ENCODE data around the gene ACTR2. TPM values are rescaled to one million over a fixed set of nuclear protein-coding genes. Genes with fewer than 3 reads are reported as not detected.

Gene ACTR2
- total and polyA plus RNA-seq, 2 of the 13 experiments (the other 11 are each of a cell fraction or from before 2014, with no cell fraction given), result 51.2 to 100 TPM

- TF ChIP-seq NFKBIZ (CRISPR knock-in tag; IDR thresholded peaks at IDR 0.05) (no peak), ZNF501 (CRISPR knock-in tag; IDR thresholded peaks at IDR 0.05) (no peak), ARID2 (CRISPR knock-in tag; IDR thresholded peaks at IDR 0.05; ENCODE audit: borderline replicate concordance) (no peak), HMG20A (CRISPR knock-in tag; IDR thresholded peaks at IDR 0.05; ENCODE audit: borderline replicate concordance) (no peak), ATF1 (CRISPR knock-in tag; IDR thresholded peaks at IDR 0.05) (no peak), ZNF256 (CRISPR knock-in tag; conservative IDR thresholded peaks at IDR 0.05) (0 out of 2 replicates have a peak, but pooled peaks have one; percentile 26), TRIM24 (CRISPR knock-in tag; IDR thresholded peaks at IDR 0.05) (no peak), AKNA (CRISPR knock-in tag; IDR thresholded peaks at IDR 0.05; ENCODE audit: borderline replicate concordance) (no peak), U2AF2 (IDR thresholded peaks at IDR 0.05; ENCODE audit: low read depth, low read length) (no peak), GLI4 (CRISPR knock-in tag; IDR thresholded peaks at IDR 0.05; ENCODE audit: borderline replicate concordance) (no peak), ZNF773 (CRISPR knock-in tag; IDR thresholded peaks at IDR 0.05; ENCODE audit: borderline replicate concordance) (no peak)
- TF ChIP-seq, protein P1, sequence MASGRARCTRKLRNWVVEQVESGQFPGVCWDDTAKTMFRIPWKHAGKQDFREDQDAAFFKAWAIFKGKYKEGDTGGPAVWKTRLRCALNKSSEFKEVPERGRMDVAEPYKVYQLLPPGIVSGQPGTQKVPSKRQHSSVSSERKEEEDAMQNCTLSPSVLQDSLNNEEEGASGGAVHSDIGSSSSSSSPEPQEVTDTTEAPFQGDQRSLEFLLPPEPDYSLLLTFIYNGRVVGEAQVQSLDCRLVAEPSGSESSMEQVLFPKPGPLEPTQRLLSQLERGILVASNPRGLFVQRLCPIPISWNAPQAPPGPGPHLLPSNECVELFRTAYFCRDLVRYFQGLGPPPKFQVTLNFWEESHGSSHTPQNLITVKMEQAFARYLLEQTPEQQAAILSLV (CRISPR knock-in tag; IDR thresholded peaks at IDR 0.05; ENCODE audit: borderline replicate concordance), result no peak
- TF ChIP-seq, protein P2, sequence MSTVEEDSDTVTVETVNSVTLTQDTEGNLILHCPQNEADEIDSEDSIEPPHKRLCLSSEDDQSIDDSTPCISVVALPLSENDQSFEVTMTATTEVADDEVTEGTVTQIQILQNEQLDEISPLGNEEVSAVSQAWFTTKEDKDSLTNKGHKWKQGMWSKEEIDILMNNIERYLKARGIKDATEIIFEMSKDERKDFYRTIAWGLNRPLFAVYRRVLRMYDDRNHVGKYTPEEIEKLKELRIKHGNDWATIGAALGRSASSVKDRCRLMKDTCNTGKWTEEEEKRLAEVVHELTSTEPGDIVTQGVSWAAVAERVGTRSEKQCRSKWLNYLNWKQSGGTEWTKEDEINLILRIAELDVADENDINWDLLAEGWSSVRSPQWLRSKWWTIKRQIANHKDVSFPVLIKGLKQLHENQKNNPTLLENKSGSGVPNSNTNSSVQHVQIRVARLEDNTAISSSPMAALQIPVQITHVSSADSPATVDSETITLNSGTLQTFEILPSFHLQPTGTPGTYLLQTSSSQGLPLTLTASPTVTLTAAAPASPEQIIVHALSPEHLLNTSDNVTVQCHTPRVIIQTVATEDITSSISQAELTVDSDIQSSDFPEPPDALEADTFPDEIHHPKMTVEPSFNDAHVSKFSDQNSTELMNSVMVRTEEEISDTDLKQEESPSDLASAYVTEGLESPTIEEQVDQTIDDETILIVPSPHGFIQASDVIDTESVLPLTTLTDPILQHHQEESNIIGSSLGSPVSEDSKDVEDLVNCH (CRISPR knock-in tag; IDR thresholded peaks at IDR 0.05), result no peak
Measured at GRCh38 chr2:65227020-65227455, 593 bp upstream of the ACTR2 start (continued).

Measured in HepG2 (cell line).